Smooth muscle cell (in vitro differentiated cells): ENCODE data around the gene OSTM1. TPM values are rescaled to one million over a fixed set of nuclear protein-coding genes. Genes with fewer than 3 reads are reported as not detected.
"Not testable (repeated sequence)": the region's sequence is repeated elsewhere in the genome, so short reads cannot be mapped to it uniquely, and the experiment has no call there.

Experiments used
- DNase-seq: peaks from one replicate; lab custom pipeline; 2025; ENCODE audit not compliant: unreplicated experiment; lab: John Stamatoyannopoulos, UW
- H2AFZ ChIP-seq: fragments of 200-600 bp; sonication (generic); 2 replicates; pipeline ENCODE4 v1.6.0; 2016; ENCODE audit warnings: antibody characterized with exemption, low read depth, mild to moderate bottlenecking
- H3F3A ChIP-seq: fragments of 200-600 bp; sonication (generic); 2 replicates; pipeline ENCODE4 v1.6.0; 2017; ENCODE audit warnings: antibody characterized with exemption, low read depth
- H3K27ac ChIP-seq: fragments of 200-600 bp; sonication (generic); 2 replicates; pipeline ENCODE4 v1.5.1; 2016; ENCODE audit warnings: low read depth, mild to moderate bottlenecking
- H3K27me3 ChIP-seq: fragments of 200-600 bp; sonication (generic); 2 replicates; pipeline ENCODE4 v1.6.1; 2016; ENCODE audit warnings: low read depth, mild to moderate bottlenecking
- H3K36me3 ChIP-seq: fragments of 200-600 bp; sonication (generic); 2 replicates; pipeline ENCODE4 v1.5.1; 2016; ENCODE audit warnings: low read depth
- H3K4me1 ChIP-seq: fragments of 200-600 bp; sonication (generic); 2 replicates; pipeline ENCODE4 v1.5.1; 2016; ENCODE audit warnings: low read depth
- H3K4me2 ChIP-seq: fragments of 200-600 bp; sonication (generic); 2 replicates; pipeline ENCODE4 v1.6.0; 2016; ENCODE audit warnings: mild to moderate bottlenecking
- H3K4me3 ChIP-seq: fragments of 200-600 bp; sonication (generic); 2 replicates; pipeline ENCODE4 v1.5.1; 2016; ENCODE audit warnings: mild to moderate bottlenecking
- H3K79me2 ChIP-seq: fragments of 200-600 bp; sonication (generic); 2 replicates; pipeline ENCODE4 v1.6.0; 2016; ENCODE audit warnings: low read depth, mild to moderate bottlenecking
- H3K9ac ChIP-seq: fragments of 200-600 bp; sonication (generic); 2 replicates; pipeline ENCODE4 v1.6.0; 2016; ENCODE audit warnings: low read depth
- H3K9me3 ChIP-seq: fragments of 200-600 bp; sonication (generic); replicated peaks from 2 replicates; pipeline ENCODE4 v1.5.1; 2016; ENCODE audit warnings: low read depth
- H4K20me1 ChIP-seq: fragments of 200-600 bp; sonication (generic); 2 replicates; pipeline ENCODE4 v1.6.0; 2016; ENCODE audit warnings: low read depth
- WGBS: methylation state at CpG from one replicate; pipeline ENCODE4 v1.1.7; 2016; ENCODE audit warnings: low lambda C conversion rate; 5-methylcytosine and 5-hydroxymethylcytosine counted together
- polyA plus RNA-seq: library from polyadenylated mRNA; unstranded; fragments of >200 nt; fragmentation: Nextera tagmentation; extraction: Ambion mirVana; gene quantifications from 2 replicates; pipeline ENCODE4 v1.2.1, GENCODE V29; 2016
- total RNA-seq: library from RNA; depleted of rRNA; stranded (reverse); fragments of >200 nt; gene quantifications from 2 replicates; pipeline ENCODE4 v1.2.3, GENCODE V29; 2014
- TF ChIP-seq, protein P1 (sequence below): fragments of 200-600 bp; sonication (generic); IDR thresholded peaks from 2 replicates; pipeline ENCODE4 v1.5.1; 2017; ENCODE audit warnings: borderline replicate concordance, mild to moderate bottlenecking, antibody characterized with exemption; ENCODE audit not compliant: insufficient read depth, poor library complexity, severe bottlenecking

The OSTM1 gene
- total and polyA plus RNA-seq, 2 experiments from 2014 or later: 11.7 to 31.4 TPM

GRCh38 chr6:108024427-108025073 is 50.0 kb downstream of the OSTM1 start:
- Histone ChIP-seq H3K79me2 (no peaks in the 10 kb centered on the region), H3K4me3 (no peak overlapping the region), H4K20me1 (no peaks in the 10 kb centered on the region), H3K4me2 (no peak overlapping the region), H3K9ac (no peak overlapping the region), H3K4me1 (no peaks in the 10 kb centered on the region), H3K27me3 (no peaks in the 10 kb centered on the region), H3K36me3 (no peaks in the 10 kb centered on the region), H2AFZ (no peak overlapping the region), H3K27ac (no peak overlapping the region), H3K9me3 (no peaks in the 10 kb centered on the region), H3F3A (no peaks in the 10 kb centered on the region)
- no peak for DNase-seq
- TF ChIP-seq, protein P1, sequence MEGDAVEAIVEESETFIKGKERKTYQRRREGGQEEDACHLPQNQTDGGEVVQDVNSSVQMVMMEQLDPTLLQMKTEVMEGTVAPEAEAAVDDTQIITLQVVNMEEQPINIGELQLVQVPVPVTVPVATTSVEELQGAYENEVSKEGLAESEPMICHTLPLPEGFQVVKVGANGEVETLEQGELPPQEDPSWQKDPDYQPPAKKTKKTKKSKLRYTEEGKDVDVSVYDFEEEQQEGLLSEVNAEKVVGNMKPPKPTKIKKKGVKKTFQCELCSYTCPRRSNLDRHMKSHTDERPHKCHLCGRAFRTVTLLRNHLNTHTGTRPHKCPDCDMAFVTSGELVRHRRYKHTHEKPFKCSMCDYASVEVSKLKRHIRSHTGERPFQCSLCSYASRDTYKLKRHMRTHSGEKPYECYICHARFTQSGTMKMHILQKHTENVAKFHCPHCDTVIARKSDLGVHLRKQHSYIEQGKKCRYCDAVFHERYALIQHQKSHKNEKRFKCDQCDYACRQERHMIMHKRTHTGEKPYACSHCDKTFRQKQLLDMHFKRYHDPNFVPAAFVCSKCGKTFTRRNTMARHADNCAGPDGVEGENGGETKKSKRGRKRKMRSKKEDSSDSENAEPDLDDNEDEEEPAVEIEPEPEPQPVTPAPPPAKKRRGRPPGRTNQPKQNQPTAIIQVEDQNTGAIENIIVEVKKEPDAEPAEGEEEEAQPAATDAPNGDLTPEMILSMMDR: no peak
- 93% methylated on average over 6 of the region's 6 CpGs for WGBS

DNA sequence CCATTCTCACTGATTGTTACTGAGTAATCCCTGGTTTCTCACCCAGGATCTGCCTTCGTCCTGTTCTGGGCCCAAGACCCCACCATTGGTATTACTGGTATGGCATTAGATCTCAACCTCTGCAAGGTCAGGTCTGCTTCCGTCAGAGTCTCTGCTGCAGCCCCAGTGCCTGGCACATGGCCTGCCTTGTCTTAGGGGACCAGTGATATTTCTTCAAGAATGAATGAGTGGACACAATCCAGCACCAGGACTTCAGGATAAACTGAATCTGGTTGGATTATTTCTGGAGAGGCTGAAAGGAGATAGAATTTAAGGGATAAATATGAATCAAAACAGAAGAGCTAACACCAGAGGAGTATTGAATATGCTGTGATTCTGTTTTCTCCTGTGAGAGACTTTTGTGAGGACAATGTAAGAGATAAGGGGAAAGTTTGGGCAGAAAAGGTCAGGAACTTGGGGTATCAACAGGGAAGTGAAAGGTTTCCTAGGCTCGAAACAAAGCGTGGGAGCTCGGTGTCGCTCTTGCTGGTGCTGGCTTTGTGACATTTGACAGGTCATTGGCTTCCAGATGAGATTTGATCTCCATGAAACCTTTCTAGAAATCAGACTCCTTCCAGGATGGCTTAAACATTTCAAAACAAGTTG is 53.9 kb downstream of the OSTM1 start:
- WGBS: 92% methylated on average over 6 of the region's 6 CpGs
- TF ChIP-seq, protein P1: no peak
- DNase-seq: no peak

GRCh38 chr6:108016283-108016682 is 58.3 kb downstream of the OSTM1 start:
- not testable (repeated sequence) for H3K9ac ChIP-seq

More for the DNA sequence above, 53.9 kb downstream of the OSTM1 start:
- Histone ChIP-seq H3K79me2 (no peaks in the 10 kb centered on the region), H3K4me3 (no peak overlapping the region), H4K20me1 (no peaks in the 10 kb centered on the region), H2AFZ (no peak overlapping the region), H3K27me3 (no peaks in the 10 kb centered on the region), H3K9me3 (no peaks in the 10 kb centered on the region), H3K27ac (no peak overlapping the region), H3K36me3 (no peaks in the 10 kb centered on the region), H3F3A (no peaks in the 10 kb centered on the region), H3K4me2 (no peak overlapping the region), H3K4me1 (no peaks in the 10 kb centered on the region), H3K9ac (no peak overlapping the region)

DNA sequence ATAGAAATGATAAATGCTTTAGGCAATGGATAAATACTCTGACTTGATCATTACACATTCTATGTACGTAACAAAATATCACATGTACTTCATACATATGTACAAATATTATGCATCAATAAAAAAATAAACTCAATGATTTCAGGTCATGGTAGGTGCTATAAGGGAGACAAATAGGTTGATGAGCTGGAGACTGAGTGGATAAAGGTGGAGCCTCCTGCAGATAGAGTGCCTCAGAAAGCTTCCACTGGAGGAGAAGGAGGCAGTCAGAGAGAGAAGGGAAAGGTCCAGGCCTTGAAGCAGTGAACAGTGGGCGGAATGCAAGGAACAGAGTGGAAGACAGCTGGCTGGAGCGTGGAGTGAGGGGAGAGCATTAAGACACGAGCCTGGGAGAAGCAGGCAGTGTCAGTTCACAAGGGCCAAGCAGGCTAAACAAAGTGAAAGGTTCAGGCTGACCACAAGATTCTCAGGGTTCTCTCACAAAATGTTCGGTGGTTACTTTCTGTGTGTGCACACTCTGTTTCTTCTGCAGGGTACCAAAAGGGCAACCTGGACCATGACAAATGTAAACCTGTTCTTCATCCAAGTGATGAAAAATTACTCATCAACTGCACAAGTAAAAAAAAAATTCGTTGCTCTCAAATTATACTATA is 60.6 kb downstream of the OSTM1 start:
- no peak overlapping the region for H3K4me3 ChIP-seq
- no peaks in the 10 kb centered on the region for H3K4me1 ChIP-seq
- H2AFZ ChIP-seq: no peak overlapping the region
- H4K20me1 ChIP-seq: no peaks in the 10 kb centered on the region
- H3K4me2 ChIP-seq: no peak overlapping the region
- WGBS: 92% methylated on average over 6 of the region's 6 CpGs
- no peaks in the 10 kb centered on the region for H3K79me2 ChIP-seq
- TF ChIP-seq, protein P1: no peak
- no peaks in the 10 kb centered on the region for H3K36me3 ChIP-seq
- no peak overlapping the region for H3K9ac ChIP-seq
- no peaks in the 10 kb centered on the region for H3K27me3 ChIP-seq
- no peak overlapping the region for H3K27ac ChIP-seq
- H3F3A ChIP-seq: no peaks in the 10 kb centered on the region
- H3K9me3 ChIP-seq: peaks cover 4% of the 10 kb centered on the region
- no peak for DNase-seq

More at GRCh38 chr6:108016283-108016682, 58.3 kb downstream of the OSTM1 start:
- not testable (repeated sequence) for H3K4me3 ChIP-seq, H4K20me1 ChIP-seq, DNase-seq, H3K27me3 ChIP-seq, H2AFZ ChIP-seq, H3K9me3 ChIP-seq, H3K27ac ChIP-seq, H3K79me2 ChIP-seq, H3K36me3 ChIP-seq, H3K4me1 ChIP-seq, H3F3A ChIP-seq, H3K4me2 ChIP-seq
- 90% methylated on average over 6 of the region's 6 CpGs for WGBS
